Islet of Langerhans (tissue), 1 donor: ENCODE results near the gene B4GALT3.
"Not testable (repeated sequence)": the region's sequence is repeated elsewhere in the genome, so short reads cannot be mapped to it uniquely, and the experiment has no call there.

ENCODE experiments used
- FAIRE-seq: peaks from one replicate; lab custom pipeline; 2011; peaks lifted over from hg19 to GRCh38; lab: Jason Lieb, UNC

Gene B4GALT3

DNA sequence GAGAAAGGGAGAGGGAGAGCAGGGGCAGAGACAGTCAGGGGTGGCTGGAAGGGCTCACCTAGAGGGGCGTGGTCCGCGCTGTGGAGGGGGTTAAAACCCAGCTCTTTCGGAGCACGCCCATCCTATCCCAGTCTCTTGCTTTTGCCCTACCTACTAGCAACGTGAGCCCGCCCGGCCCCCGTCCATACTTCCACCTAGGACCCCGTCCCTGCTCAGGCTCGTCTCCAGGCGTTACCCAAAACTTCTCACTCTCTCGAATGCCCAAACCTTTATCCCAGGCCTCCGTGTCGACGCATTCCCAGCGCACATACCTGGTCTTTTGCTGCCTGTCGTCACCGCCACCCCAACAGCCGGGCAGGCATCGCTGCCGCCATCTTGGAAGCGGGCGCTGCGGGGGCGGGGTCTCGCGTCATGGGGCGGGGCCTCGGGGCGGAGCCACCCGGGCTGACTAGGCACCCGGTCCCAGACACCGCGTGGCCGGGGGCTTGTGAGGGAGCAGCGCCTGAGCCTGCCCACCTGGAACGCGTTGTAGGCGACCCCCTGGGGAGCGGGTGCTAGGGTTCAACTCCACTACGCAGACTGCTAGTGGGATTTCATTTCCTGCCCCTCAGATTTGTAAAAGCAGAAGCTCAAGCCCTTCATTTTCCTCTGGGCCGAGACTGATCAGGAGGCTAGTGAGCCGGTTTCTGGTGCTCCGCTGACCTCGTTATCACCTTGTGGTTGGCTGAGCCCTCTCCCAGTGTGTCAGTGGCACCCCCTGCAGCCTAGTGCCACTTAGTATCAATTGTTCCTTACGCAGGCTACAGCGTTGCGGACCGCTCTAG, at the start of gene B4GALT3:
Gene B4GALT3 (minus strand): TSS at position 396 of the 824 bp plus-strand sequence. CDS start 1,447 bp downstream, outside the sequence.
- FAIRE-seq = no peak

DNA sequence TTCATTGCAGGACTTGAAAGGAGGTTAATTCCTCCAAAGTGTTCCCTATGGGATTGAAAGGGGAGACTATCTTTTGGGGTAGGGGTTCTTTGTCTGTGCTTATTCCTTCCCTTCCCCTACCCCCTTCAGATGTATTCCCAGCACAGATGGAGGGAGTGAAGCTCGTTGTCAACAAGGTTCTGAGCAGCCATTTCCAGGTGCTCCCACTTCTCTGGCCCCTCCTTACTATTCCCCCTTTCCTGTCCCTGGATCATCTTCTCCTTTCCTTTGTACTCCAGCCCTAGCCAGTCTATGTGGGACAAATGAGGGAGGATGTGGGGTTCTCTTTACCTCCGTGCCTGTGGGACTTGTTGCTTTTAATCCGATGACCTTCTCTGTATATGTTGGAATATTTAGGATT, 49.5 kb upstream of the B4GALT3 start:
- FAIRE-seq = no peak

DNA sequence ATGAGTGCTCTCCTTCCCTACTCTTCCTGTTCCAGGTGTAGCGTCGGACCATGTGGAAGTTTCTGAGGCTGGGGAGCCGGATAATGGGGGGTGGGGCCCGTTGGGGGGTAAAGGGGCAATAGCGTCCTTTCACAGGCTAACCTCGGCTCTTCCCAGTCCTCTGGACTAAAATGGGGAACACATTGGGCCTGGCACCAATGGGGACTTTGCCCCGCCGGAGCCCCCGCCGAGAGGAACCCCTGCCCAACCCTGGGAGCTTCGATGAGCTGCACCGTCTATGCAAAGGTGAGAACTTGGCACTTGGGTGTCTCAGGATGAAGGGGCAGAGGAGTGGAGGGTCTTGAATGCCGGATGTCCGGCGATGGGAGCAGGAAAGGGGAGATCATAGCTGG, 49.0 kb upstream of the B4GALT3 start:
- no peak for FAIRE-seq

DNA sequence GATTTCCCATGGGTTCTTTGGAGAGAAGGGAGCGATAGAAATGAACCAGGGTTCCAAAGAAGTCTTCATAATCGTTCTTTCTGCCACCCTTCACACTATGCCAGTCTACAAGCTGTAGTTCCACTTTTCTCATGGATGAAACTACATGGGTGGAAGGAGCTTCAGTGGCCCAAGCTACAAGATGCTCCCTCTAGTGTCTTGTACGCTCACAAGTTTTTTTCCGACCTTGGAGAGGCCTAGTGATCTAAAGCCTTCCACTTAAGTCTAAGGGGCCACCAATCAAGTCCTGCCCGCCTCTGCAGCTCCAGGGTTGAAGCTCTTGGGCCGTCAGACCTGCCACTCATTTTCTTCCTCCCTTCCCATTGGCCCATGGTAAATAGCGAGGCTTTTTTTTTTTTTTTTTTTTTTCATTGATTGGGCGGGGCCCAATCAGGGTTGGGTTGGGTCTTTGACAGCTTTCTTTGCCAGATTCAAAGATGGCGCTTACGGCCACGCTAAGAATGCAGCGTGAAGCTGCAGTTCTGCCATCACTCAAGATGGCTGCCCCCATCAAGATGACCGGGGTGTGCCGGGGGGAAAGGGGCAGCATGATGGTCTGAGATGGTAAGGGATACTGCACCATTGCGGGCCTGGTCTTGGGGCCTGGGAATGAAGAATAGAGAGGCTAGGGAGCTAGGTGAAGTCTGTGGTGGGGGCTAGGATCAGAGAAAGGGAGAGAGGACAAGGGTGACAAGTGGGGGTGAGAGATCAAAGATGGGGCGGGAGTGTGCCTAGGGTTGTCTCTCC, 48.4 kb upstream of the B4GALT3 start, which contains the start of gene TOMM40L:
Gene TOMM40L (plus strand): TSS at position 527 of the 786 bp plus-strand sequence. CDS start 430 bp downstream, outside the sequence.
- peak; percentile 36 for FAIRE-seq

DNA sequence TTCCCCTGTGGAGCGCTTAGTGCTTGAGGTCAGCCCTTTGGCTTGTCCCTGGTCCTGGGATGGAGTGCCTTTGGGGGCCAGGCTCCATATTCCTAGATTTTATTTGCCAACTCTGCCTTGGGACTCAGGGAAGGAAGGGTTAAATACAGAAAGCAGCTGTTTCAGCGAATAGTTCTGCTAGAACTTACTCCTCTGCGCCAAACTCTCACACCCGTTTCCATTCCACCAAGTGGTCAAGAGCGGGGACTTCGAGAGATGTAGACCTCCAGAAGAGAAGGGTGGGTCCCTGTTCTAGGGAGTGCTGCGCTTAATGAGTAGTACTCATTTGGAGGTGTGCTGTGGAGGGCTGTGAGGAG, 47.8 kb upstream of the B4GALT3 start:
- no peak for FAIRE-seq

DNA sequence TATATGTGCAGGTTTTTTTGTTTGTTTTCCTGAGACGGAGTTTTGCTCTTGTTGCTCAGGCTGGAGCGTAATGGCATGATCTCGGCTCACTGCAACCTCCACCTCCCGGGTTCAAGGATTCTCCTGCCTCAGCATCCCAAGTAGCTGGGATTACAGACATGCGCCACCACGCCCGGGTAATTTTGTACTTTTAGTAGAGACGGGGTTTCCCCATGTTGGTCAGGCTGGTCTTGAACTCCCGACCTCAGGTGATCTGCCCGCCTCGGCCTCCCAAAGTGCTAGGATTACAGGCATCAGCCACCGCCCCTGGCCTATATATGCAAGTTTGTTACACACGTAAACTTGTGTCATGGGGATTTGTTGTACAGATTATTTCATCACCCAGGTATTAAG, 47.4 kb upstream of the B4GALT3 start:
- not testable (repeated sequence) for FAIRE-seq

DNA sequence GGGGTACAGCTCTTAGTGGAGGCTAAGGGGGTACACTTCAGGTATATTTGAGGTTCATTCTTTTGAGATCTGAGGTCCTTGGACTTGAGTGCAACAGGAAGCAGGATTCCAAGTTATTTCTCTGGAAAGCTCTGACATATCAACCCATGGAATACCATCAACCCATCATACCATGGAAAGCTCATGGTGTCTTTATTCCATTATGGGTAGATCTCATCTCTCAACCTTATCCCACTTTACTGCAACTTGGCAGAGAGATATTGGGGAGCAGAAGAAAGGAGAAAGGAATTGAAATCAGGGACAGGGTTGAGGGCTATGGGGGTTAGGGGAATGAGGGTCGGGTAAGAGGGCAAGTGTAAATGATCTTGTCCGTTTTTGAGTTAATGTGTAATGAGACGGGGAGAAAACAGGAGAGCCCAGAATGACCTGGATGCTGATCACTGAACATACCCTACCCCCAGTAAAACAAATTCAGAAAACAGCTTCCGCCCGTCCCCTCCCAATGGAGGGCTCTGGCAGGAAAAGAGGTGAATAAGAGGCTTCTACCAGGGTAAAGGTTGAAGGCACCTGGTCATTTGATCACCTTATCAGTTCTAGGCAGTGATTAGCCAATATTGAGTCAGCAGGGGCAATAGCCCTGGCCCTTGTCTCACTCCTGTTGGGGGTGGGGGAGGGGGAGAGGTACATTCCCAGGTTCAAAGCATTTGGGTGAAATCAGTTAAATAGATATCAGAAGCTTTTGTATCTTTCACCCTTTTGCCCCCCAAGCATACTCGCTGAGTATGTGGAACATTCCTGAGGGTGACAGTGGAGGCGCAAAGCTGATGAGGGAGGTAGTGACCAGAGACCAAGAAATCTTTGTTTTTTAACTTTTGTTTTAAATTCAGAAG, 46.7 kb upstream of the B4GALT3 start:
- FAIRE-seq = no peak

DNA sequence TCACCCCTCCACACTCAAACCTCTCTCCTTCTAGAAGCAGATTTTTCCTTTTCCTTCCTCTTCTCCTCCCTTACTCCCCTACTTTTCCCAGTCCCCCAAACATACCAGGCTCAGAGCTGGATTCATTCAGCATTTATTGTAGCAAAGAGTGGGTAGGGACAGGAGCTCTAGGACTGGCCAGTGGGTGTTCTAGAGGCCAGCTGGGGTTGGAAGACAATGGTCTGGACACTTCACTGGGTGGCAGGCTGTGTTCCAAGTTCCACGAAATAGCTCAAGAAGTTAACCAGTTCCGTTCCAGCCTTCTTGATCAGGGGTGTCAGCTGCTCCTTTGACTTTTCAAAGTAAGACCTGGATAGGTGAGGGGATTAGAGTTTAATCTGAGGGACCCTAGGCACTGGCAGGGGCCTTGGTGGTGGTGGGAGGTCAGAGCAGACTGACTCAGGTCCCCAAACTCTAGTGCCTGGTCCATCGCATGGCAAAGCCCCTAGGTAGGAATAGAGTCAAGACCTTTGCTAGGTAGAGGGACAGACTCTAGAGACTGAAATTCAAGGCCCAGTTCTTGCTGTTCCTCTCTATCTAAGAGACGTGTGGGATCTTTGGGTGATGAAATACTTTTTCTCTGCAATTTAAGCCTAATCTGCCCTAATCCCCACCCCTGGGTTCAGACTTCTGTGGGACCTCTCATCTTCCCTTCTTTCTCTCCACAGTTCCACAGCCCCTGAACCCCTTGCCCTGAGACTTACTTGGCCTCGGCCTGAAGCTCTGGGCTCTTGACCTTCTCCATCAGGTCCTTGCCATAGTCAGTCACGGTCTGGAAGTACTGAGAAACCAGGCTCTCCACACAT, 45.1 kb upstream of the B4GALT3 start:
- FAIRE-seq = no peak

DNA sequence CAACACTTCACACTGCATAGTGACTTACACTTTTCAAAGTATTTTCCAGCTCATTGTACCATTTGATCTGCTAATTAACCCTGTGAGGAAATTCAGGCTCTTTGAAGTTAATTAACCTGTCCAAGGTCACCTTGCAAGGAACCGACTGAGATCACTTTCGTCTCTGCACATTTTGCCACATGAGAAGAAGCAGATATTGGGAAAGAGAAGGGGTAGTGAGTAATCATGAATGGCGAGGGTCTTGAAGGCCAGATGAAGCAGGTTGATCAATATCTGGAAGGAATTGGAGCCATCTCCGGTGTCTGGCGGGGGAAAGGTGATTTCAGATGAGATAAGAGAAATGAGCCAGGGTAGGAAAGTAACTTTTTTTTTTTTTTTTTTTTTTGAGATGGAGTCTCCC, 42.7 kb upstream of the B4GALT3 start:
- no peak for FAIRE-seq

DNA sequence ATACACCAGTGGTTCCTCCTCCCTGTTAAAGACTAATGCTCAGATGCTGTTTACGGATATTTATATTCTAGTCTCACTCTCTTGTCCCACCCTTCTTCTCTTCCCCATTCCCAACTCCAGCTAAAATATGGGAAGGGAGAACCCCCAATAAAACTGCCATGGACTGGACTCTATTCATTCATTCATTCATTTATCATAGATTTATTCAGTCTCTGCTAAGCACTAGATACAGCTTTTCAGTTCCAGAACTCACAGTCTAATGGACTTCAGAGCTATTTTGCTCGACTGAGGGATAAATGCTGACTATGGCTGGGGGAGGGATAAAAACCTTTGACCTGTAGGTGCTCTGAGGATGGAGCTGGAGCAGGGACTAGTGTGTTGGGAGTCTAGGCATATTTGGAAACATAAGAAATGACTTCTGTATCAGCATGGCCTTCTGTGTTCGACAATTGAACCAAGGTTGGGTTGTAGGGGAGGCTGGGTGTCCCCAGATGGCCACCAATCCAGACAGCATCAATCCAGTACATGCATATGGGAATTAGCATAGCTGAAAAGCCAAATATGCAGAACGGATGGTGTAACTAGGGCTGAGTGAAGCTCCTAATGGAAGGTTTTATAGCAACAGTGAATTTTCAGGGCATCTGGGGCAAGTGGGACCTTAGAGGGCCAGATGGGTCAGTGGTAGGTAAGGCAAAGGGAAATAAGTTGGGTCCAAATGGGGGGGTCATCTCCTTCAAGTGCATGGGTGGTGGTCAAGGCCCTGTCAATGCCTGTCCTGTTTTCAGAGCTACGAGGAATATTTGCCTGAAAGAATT, 42.0 kb upstream of the B4GALT3 start:
- FAIRE-seq = no peak

DNA sequence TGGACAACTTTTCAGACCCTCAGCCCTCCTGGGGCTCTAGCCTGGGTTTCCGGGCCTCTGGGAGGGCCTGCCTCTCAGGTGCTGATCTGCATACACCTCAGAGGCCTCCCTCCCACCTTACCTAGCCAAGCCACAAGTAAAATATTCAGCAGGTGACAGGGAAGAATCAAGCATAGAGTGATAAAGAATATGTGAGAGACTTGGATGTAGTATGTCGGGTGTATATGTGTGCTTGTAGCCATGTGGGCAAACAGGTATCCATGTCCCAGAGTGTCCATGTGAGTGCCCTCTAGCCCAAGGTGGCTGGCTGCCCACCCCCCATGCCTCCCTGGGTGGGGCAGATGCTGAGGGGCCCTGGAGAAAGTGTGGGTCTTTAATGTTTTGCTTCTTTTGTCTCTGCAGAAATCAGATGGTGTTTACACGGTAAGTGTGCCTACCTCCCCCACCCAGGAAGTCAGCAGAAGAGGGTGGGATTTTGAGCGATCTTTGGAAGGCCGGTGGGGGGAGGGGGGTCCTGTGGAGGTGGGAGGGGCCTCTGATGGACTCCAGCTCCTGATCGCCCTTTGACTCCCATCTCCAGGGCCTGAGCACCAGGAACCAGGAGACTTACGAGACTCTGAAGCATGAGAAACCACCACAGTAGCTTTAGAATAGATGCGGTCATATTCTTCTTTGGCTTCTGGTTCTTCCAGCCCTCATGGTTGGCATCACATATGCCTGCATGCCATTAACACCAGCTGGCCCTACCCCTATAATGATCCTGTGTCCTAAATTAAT, 41.2 kb upstream of the B4GALT3 start:
- FAIRE-seq = no peak

DNA sequence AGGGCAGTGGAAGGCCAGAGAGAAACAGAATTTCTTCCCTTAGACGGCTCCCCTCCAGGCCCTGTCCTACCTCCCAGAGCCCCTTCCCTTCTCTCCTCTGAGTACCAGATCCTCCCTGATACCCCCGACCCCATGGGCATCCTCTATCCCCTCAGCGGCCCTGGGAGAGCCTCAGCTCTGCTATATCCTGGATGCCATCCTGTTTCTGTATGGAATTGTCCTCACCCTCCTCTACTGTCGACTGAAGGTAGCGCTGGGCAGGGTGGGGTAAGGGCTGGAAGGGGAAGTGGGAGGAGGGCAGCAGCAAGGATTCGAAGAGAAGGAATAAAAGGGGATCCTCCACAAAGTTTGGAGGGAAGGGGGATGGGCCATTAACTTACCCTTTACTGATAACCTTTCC, 40.5 kb upstream of the B4GALT3 start:
- FAIRE-seq = no peak

DNA sequence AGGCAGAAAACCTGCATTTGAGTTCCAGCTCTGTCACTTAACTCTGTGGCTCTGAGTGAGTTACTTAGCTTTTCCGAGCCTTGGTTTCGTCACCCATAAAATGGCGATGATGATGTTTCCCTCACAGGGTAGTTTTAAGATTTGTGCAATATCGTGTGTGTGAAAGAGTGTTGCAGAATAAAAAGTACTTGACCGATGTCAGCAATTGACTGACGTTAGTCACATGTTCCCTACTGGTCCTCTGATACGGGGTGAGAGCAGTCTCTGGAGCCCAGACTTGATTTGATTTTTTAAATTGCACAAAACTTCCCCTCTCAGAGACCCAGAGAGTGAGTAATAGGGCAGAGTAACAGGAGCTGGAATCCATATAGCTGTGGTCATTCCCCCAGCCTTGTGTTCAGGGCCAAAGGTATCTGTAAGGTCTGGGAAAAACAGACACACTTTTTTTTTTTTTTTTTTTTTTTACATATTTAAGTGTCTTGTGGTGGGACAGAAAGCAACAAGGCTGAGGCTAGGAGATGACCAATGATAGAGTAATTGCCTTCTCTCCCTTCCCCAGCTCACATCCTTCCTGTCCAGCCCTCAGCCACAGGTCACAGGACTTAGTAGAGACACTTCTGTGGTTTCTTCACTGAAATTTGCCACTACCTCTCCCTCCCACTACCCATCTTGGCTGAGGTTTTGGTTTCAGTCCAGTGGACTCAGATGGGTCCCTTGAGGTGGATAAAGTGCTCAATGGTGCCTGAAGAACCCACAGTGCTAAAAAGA, 39.8 kb upstream of the B4GALT3 start:
- no peak for FAIRE-seq

DNA sequence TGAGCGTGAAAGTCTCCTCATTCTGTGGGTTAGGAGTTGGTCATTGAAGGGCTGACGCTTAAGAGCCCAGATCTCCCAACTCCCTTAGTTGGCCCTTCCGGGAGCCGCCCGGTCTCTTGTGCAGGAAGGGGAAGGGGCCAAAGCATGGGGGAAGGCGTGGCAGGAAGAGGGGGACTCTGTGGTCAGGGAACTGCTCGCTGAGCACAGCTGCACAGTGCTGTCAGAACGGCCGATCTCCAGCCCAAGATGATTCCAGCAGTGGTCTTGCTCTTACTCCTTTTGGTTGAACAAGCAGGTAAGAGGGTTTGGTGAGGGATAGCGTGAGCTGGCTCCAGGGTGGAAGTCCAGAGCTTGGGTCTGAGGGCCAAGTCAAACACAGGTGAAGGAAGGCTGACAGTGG, 37.8 kb upstream of the B4GALT3 start, which contains the start of gene FCER1G:
Gene FCER1G (plus strand): TSS at position 220 of the 400 bp plus-strand sequence. CDS start 27 bp downstream, at position 247.
- FAIRE-seq = no peak

DNA sequence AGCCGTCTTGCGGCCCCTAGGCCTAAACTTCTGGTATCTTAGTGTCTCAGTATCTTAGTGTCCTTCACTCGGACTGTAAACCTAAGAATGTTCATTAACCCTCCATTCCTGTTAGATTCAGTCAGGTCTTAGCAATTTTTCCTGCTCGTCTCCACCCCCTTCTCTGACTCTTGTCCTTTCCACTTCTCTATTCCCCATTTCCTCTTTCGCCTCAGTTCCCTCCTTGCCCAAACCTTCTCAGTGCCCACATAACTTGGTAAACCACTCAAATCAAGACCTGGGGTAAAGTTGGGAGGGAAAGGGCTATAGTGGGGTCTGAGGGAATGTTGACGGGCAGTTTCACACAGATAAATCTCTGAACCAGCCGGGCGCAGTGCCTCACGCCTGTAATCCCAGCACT, 37.1 kb upstream of the B4GALT3 start:
- FAIRE-seq = no peak

DNA sequence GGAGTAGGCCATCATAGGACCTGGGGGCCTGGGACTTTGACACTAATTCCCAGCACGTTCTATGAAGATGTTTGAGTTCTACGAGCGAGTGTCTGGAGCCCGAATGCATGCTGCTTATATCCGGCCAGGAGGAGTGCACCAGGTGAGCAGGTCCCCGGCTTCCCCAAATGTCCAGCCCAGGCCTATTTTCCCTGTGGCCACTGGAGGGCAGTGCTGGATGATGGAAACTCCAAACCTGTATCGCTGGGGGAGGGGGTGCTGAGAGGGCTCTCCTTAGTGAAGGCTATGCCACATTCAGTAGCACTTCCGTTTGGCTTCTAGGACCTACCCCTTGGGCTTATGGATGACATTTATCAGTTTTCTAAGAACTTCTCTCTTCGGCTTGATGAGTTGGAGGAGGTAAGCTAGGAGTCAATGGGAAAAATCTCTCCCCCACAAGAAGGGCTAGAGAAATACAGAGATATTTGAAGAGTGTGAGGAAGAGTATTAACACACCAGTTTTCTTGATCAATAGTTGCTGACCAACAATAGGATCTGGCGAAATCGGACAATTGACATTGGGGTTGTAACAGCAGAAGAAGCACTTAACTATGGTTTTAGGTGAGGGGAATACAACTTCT, 32.6 kb upstream of the B4GALT3 start:
- FAIRE-seq = no peak

DNA sequence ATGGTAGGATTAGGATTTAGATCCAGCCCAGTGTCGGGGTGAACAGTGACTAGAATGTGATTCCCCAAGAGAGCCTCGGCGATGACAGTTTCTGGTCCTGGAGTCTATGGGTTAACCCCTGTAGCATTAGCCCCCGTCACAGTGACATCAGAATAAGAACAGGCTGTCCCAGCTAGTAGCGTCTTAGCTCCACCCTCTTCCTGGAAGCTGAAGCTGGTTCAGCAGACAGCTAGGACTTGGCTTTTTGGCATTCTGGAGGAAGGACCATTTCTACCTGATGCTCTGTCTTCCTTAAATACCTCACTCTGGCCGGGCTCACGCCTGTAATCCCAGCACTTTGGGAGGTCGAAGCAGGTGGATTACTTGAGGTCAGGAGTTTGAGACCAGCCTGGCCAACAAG, 29.9 kb upstream of the B4GALT3 start:
- no peak for FAIRE-seq

DNA sequence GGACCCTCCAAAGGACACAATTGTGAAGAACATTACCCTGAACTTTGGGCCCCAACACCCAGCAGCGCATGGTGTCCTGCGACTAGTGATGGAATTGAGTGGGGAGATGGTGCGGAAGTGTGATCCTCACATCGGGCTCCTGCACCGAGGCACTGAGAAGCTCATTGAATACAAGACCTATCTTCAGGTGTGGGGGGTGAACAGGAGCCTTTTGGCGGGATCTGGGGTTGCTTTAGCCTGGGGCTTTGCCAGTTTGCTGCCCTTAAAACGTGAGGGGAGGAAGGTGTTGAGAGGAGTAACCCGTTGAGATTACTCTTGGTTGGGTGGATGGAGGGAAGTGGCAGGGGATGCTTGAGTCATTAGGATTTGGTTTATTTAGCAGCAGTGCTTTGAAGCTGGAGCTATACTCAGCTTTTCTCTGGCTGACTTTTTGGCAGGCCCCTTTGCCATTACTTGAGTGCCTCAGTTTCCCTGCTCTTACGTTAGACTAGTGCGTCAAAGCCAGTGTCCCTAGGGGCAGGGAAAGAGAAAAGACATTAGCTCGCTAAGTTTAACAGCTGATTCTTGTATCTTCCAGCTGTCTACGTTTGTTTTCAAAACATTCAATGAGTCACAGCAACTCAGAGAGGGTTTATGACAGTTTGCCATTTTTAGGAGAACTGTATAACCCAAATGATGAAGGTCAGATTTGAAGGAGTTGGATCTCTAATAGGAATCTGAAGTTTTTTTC, 29.3 kb upstream of the B4GALT3 start:
- no peak for FAIRE-seq
